GM12878 (cell line): ENCODE measurements around the gene TGFB3. TPM values are rescaled to one million over a fixed set of nuclear protein-coding genes. Genes with fewer than 3 reads are reported as not detected.
A peak's percentile ranks its signal among the peaks of the same experiment; 100 is the strongest.

Experiments used
- CHD1 ChIP-seq: IDR thresholded peaks from 2 replicates; pipeline ENCODE4 v1.6.1; 2012; ENCODE audit warnings: low read depth, low read length, improper control_type of control experiment
- FOXM1 ChIP-seq: IDR thresholded peaks from 2 replicates; pipeline ENCODE4 v1.6.1; 2012; ENCODE audit warnings: low read depth, mild to moderate bottlenecking, inconsistent platforms, low read length, moderate library complexity
- GABPA ChIP-seq: IDR thresholded peaks from 2 replicates; pipeline ENCODE4 v1.6.1; 2014; ENCODE audit warnings: antibody characterized with exemption, low read depth, mild to moderate bottlenecking, inconsistent platforms
- MTA2 ChIP-seq: fragments of 450-650 bp; IDR thresholded peaks from 2 replicates; pipeline ENCODE4 v1.6.1; 2016; ENCODE audit warnings: low read depth, mild to moderate bottlenecking, moderate library complexity
- POLR2AphosphoS5 ChIP-seq: IDR thresholded peaks from 2 replicates; pipeline ENCODE4 v1.6.1; 2011; ENCODE audit warnings: mild to moderate bottlenecking, low read length, inconsistent platforms
- SMAD1 ChIP-seq: fragments of 450-650 bp; IDR thresholded peaks from 2 replicates; pipeline ENCODE4 v1.6.1; 2018; ENCODE audit warnings: mild to moderate bottlenecking, low read depth; ENCODE audit not compliant: partially characterized antibody
- ZNF217 ChIP-seq: fragments of 450-650 bp; IDR thresholded peaks from 2 replicates; pipeline ENCODE4 v1.6.1; 2017; ENCODE audit warnings: antibody characterized with exemption, mild to moderate bottlenecking
- ZNF274 ChIP-seq: IDR thresholded peaks from one replicate; pipeline ENCODE4 v1.8.0; 2011; ENCODE audit not compliant: insufficient read length, insufficient read depth
- polyA plus RNA-seq, 11 experiments: library from polyadenylated mRNA; depleted of rRNA in 4 of 11; unstranded in 6 of 11; stranded (reverse) in 5 of 11; fragments of >200 nt; fragmentation: Nextera tagmentation in 4 of 11; fragmentation: Illumina TruSeq in 1 of 11; extraction: Ambion mirVana in 4 of 11; extraction: Trizol in 1 of 11; gene quantifications; 1 replicate in 1 of 11; 2 replicates in 10 of 11; pipeline versions ENCODE4 v1.2.1 to v1.2.3, GENCODE V29; 2011 to 2016; ENCODE audit warnings: inconsistent platforms in 2 of 11, missing spikeins in 2 of 11, low read depth in 1 of 11
- total RNA-seq, 4 experiments: library from RNA; depleted of rRNA in 3 of 4; stranded (reverse); fragments of >200 nt in 3 of 4; fragmentation: Illumina TruSeq in 1 of 4; extraction: Trizol in 1 of 4; gene quantifications; 2 replicates each; pipeline versions ENCODE4 v1.2.1 to v1.2.3, GENCODE V29; 2013 to 2021
- TF ChIP-seq, protein P1 (sequence below): fragments of 450-650 bp; IDR thresholded peaks from 2 replicates; pipeline ENCODE4 v1.6.1; 2018; ENCODE audit warnings: mild to moderate bottlenecking, low read depth, moderate library complexity; ENCODE audit not compliant: partially characterized antibody
- TF ChIP-seq, protein P2 (sequence below): fragments of 450-650 bp; IDR thresholded peaks from 2 replicates; pipeline ENCODE4 v1.6.1; 2017; ENCODE audit warnings: mild to moderate bottlenecking
- TF ChIP-seq, protein P3 (sequence below): IDR thresholded peaks from 2 replicates; pipeline ENCODE4 v1.6.1; 2012; ENCODE audit warnings: improper control_type of control experiment, low read depth, low read length; ENCODE audit not compliant: insufficient replicate concordance
- TF ChIP-seq, protein P4 (sequence below): fragments of 150-350 bp; IDR thresholded peaks from 2 replicates; pipeline ENCODE4 v1.6.1; 2014; ENCODE audit warnings: mild to moderate bottlenecking, low read depth, low read length

The TGFB3 gene
- total and polyA plus RNA-seq, 10 of the 15 experiments (the other 5 are each of a cell fraction or from before 2014, with no cell fraction given), result 0.27 to 2.6 (median 0.82) TPM

DNA sequence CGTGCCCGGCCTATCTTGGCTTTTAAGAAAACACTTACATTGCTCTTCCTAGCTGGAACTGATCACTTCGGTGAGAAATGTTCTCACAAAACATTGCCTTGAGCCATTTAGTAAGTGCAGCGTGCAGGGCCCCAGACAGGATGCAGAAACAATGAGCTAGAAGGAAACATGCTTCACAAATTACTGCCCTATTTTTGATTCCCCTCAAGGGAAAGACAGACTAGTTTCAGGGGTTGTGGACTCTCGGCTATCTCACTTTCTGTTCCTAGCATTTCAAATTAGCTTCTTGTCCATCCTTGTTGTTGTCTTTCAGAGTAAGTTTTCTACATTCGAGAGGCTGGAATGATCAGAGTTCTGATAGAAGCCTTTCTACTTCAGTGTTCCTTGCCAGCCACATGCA lies 21.6 kb downstream of the TGFB3 start (continued):
- TF ChIP-seq, protein P1, sequence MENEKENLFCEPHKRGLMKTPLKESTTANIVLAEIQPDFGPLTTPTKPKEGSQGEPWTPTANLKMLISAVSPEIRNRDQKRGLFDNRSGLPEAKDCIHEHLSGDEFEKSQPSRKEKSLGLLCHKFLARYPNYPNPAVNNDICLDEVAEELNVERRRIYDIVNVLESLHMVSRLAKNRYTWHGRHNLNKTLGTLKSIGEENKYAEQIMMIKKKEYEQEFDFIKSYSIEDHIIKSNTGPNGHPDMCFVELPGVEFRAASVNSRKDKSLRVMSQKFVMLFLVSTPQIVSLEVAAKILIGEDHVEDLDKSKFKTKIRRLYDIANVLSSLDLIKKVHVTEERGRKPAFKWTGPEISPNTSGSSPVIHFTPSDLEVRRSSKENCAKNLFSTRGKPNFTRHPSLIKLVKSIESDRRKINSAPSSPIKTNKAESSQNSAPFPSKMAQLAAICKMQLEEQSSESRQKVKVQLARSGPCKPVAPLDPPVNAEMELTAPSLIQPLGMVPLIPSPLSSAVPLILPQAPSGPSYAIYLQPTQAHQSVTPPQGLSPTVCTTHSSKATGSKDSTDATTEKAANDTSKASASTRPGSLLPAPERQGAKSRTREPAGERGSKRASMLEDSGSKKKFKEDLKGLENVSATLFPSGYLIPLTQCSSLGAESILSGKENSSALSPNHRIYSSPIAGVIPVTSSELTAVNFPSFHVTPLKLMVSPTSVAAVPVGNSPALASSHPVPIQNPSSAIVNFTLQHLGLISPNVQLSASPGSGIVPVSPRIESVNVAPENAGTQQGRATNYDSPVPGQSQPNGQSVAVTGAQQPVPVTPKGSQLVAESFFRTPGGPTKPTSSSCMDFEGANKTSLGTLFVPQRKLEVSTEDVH, result no peak
- TF ChIP-seq SMAD1 (no peak), ZNF217 (no peak), GABPA (peak; percentile 38; the same call in 1 of the 2 replicates), POLR2AphosphoS5 (no peak), FOXM1 (peak; percentile 49; the same call in 1 of the 2 replicates), MTA2 (peak; percentile 71), ZNF274 (no peak), CHD1 (no peak)
- TF ChIP-seq, protein P2, sequence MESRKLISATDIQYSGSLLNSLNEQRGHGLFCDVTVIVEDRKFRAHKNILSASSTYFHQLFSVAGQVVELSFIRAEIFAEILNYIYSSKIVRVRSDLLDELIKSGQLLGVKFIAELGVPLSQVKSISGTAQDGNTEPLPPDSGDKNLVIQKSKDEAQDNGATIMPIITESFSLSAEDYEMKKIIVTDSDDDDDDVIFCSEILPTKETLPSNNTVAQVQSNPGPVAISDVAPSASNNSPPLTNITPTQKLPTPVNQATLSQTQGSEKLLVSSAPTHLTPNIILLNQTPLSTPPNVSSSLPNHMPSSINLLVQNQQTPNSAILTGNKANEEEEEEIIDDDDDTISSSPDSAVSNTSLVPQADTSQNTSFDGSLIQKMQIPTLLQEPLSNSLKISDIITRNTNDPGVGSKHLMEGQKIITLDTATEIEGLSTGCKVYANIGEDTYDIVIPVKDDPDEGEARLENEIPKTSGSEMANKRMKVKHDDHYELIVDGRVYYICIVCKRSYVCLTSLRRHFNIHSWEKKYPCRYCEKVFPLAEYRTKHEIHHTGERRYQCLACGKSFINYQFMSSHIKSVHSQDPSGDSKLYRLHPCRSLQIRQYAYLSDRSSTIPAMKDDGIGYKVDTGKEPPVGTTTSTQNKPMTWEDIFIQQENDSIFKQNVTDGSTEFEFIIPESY, result no peak
- TF ChIP-seq, protein P3, sequence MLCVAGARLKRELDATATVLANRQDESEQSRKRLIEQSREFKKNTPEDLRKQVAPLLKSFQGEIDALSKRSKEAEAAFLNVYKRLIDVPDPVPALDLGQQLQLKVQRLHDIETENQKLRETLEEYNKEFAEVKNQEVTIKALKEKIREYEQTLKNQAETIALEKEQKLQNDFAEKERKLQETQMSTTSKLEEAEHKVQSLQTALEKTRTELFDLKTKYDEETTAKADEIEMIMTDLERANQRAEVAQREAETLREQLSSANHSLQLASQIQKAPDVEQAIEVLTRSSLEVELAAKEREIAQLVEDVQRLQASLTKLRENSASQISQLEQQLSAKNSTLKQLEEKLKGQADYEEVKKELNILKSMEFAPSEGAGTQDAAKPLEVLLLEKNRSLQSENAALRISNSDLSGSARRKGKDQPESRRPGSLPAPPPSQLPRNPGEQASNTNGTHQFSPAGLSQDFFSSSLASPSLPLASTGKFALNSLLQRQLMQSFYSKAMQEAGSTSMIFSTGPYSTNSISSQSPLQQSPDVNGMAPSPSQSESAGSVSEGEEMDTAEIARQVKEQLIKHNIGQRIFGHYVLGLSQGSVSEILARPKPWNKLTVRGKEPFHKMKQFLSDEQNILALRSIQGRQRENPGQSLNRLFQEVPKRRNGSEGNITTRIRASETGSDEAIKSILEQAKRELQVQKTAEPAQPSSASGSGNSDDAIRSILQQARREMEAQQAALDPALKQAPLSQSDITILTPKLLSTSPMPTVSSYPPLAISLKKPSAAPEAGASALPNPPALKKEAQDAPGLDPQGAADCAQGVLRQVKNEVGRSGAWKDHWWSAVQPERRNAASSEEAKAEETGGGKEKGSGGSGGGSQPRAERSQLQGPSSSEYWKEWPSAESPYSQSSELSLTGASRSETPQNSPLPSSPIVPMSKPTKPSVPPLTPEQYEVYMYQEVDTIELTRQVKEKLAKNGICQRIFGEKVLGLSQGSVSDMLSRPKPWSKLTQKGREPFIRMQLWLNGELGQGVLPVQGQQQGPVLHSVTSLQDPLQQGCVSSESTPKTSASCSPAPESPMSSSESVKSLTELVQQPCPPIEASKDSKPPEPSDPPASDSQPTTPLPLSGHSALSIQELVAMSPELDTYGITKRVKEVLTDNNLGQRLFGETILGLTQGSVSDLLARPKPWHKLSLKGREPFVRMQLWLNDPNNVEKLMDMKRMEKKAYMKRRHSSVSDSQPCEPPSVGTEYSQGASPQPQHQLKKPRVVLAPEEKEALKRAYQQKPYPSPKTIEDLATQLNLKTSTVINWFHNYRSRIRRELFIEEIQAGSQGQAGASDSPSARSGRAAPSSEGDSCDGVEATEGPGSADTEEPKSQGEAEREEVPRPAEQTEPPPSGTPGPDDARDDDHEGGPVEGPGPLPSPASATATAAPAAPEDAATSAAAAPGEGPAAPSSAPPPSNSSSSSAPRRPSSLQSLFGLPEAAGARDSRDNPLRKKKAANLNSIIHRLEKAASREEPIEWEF, result no peak
- TF ChIP-seq, protein P4, sequence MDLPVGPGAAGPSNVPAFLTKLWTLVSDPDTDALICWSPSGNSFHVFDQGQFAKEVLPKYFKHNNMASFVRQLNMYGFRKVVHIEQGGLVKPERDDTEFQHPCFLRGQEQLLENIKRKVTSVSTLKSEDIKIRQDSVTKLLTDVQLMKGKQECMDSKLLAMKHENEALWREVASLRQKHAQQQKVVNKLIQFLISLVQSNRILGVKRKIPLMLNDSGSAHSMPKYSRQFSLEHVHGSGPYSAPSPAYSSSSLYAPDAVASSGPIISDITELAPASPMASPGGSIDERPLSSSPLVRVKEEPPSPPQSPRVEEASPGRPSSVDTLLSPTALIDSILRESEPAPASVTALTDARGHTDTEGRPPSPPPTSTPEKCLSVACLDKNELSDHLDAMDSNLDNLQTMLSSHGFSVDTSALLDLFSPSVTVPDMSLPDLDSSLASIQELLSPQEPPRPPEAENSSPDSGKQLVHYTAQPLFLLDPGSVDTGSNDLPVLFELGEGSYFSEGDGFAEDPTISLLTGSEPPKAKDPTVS, result no peak
